ENCODE measurements around the gene CYRIA. TPM values are rescaled to one million over a fixed set of nuclear protein-coding genes. Genes with fewer than 3 reads are reported as not detected.

Gene CYRIA
- total and polyA plus RNA-seq, 10 of the 15 experiments (the other 5 are each of a cell fraction or from before 2014, with no cell fraction given), result 3.0 to 13.1 (median 8.5) TPM

- peak; percentile 54 for TF ChIP-seq ZNF687 (IDR thresholded peaks at IDR 0.05)
- TF ChIP-seq CBX3 (IDR thresholded peaks at IDR 0.05; ENCODE audit: borderline replicate concordance, low read depth), result no peak
- TF ChIP-seq HDGF (IDR thresholded peaks at IDR 0.05), result peak; percentile 16; the same call in 1 of the 2 replicates
- no peak for TF ChIP-seq ZNF217 (IDR thresholded peaks at IDR 0.05)
- TF ChIP-seq SRF (IDR thresholded peaks at IDR 0.05; ENCODE audit: low read depth in 2 of 2, low read length in 2 of 2), result peak in 1 of 2 experiments; percentile 68; a peak in 2 of 4 replicates
- TF ChIP-seq BCL11A (IDR thresholded peaks at IDR 0.05; ENCODE audit: low read depth, low read length), result peak; percentile 72; the same call in 1 of the 2 replicates
- TF ChIP-seq NFIC (IDR thresholded peaks at IDR 0.05; ENCODE audit: low read depth, low read length), result peak; percentile 88
- no peak for TF ChIP-seq TCF7 (IDR thresholded peaks at IDR 0.05; ENCODE audit: borderline replicate concordance)
- 0 out of 2 replicates have a peak, but pooled peaks have one; percentile 26 for TF ChIP-seq CBFB (IDR thresholded peaks at IDR 0.05; ENCODE audit: low read depth)
- TF ChIP-seq ETV6 (conservative IDR thresholded peaks at IDR 0.05 in 1 of 2, IDR thresholded peaks at IDR 0.05 in 1 of 2; ENCODE audit: borderline replicate concordance in 1 of 2, low read depth in 1 of 2), result peak in 1 of 2 experiments; percentile 66; a peak in 2 of 4 replicates
- peak; percentile 79 for TF ChIP-seq MTA2 (IDR thresholded peaks at IDR 0.05; ENCODE audit: low read depth)
- TF ChIP-seq PRDM15 (CRISPR knock-in tag; IDR thresholded peaks at IDR 0.05), result no peak
- no peak for TF ChIP-seq E2F4 (IDR thresholded peaks at IDR 0.05; ENCODE audit: low read depth, low read length)
- TF ChIP-seq, protein P1, sequence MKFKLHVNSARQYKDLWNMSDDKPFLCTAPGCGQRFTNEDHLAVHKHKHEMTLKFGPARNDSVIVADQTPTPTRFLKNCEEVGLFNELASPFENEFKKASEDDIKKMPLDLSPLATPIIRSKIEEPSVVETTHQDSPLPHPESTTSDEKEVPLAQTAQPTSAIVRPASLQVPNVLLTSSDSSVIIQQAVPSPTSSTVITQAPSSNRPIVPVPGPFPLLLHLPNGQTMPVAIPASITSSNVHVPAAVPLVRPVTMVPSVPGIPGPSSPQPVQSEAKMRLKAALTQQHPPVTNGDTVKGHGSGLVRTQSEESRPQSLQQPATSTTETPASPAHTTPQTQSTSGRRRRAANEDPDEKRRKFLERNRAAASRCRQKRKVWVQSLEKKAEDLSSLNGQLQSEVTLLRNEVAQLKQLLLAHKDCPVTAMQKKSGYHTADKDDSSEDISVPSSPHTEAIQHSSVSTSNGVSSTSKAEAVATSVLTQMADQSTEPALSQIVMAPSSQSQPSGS (IDR thresholded peaks at IDR 0.05; ENCODE audit: low read length), result peak; percentile 62; the same call in 1 of the 2 replicates
- TF ChIP-seq HCFC1 (IDR thresholded peaks at IDR 0.05; ENCODE audit: low read length), result no peak
- TF ChIP-seq NR2F1 (conservative IDR thresholded peaks at IDR 0.05), result peak; percentile 12; the same call in 1 of the 2 replicates
- TF ChIP-seq IRF3 (IDR thresholded peaks at IDR 0.05), result no peak
- peak; percentile 61; the same call in 1 of the 2 replicates for TF ChIP-seq IRF4 (IDR thresholded peaks at IDR 0.05; ENCODE audit: low read depth, low read length)
- TF ChIP-seq IKZF1 (conservative IDR thresholded peaks at IDR 0.05), result peak; percentile 88
These were observed 8.7 kb downstream of the CYRIA start (continued) for GRCh38 chr2:16656784-16657391.
